HUES48 (cell line): Measurements from ENCODE around the gene TBC1D3B.
"Not testable (repeated sequence)": the region's sequence is repeated elsewhere in the genome, so short reads cannot be mapped to it uniquely, and the experiment has no call there.

ENCODE experiments used
- H3K27ac ChIP-seq: one replicate; pipeline ENCODE4 v1.7.0; 2013; ENCODE audit warnings: low read depth, low read length, inconsistent platforms
- H3K27me3 ChIP-seq: 2 replicates; pipeline ENCODE4 v1.6.1; 2013; ENCODE audit warnings: mild to moderate bottlenecking, low read length; ENCODE audit not compliant: control insufficient read depth, insufficient read depth
- H3K36me3 ChIP-seq: 2 replicates; pipeline ENCODE4 v1.6.1; 2013; ENCODE audit warnings: low read length; ENCODE audit not compliant: control insufficient read depth, insufficient read depth
- H3K4me1 ChIP-seq: 2 replicates; pipeline ENCODE4 v1.6.1; 2013; ENCODE audit warnings: mild to moderate bottlenecking, low read length; ENCODE audit not compliant: control insufficient read depth, insufficient read depth
- H3K4me3 ChIP-seq: 2 replicates; pipeline ENCODE4 v1.5.1; 2013; ENCODE audit warnings: mild to moderate bottlenecking, low read depth, low read length
- H3K9ac ChIP-seq: 2 replicates; pipeline ENCODE4 v1.6.1; 2013; ENCODE audit warnings: mild to moderate bottlenecking, low read depth, low read length, moderate library complexity
- H3K9me3 ChIP-seq: 2 replicates; pipeline ENCODE4 v1.6.1; 2013; ENCODE audit warnings: low read length; ENCODE audit not compliant: control insufficient read depth, insufficient read depth

The TBC1D3B gene

DNA sequence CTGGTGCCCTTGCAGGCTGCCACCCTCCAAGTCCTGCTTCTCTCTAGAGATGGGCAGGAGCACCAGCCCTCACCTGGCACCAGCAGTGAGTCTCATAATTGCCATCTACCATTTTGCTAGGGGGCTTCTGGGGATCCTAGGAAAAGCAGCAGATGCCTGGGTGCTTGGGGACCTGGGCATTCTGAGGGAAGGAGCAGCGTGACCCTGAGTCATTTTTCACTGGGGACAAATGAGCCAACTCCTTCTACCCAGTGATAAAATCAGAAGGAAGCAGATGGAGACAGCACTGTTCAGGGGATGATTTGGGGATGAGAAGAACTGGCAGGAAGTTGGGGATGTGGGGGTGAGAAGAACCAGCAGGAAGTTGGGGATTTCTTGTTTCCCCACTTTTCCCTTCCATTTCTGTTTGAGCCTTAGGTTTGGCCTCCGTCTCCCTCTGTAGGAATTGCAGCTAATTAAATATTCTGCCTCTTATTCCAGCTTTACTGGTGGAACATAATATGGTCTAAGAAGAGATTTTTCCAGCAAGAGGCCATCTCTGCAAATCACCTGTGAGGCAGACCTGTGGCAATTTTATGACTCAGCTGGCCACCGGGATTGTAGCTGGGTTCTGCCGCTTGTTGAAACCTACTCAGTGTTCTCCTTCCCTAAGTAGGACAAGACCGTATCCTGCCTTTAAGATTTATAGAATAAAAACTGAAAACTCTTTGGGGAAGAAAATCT is 11.7 kb upstream of the TBC1D3B start:
- not testable (repeated sequence) for H3K9me3 ChIP-seq, H3K27me3 ChIP-seq, H3K4me1 ChIP-seq, H3K9ac ChIP-seq, H3K4me3 ChIP-seq, H3K36me3 ChIP-seq, H3K27ac ChIP-seq

DNA sequence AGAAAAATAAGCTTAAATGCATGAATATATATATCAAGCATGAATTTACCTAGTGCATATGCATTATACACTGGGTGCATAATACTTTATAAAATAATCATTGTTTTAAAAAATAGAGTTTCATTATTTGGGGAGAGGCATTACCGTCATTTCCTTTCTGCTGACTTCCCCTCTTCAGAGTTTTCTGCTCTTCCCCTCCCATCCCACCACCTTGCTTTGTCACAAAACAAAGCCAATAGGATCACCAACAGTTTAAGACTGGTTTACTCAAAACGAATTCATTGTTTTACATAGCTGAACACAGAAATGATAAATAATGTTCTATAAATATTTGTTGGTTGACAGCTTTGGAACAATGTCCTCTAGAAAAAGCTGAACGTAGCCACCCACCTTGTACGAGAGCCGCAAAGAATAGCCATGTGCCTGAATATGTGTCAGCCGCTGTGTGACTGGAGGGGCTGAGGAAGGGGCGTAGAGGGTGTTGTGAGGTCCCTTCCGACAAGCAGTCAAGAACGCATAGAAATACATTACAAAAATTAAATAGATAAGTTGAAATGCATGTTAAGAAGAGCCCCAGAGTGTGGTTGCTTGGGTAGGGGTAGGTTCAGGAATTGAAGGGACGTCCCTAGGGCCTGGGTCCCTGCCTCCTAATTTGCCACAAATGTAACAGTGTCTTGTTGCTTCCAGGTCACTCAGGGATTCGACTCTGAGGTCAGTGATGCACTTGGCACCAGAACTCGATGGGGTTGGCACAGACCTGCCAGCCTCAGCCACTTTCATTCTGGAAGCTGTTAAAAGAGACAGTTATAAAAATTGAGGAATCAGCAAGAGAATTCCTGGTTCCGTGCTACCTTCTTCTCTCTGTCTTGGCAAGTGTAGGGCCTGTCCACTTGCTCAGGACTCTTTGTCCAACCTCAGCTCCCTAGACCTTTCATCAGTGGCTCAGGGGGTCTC is 10.7 kb upstream of the TBC1D3B start:
- H3K27ac ChIP-seq, H3K4me1 ChIP-seq, H3K9ac ChIP-seq, H3K36me3 ChIP-seq, H3K9me3 ChIP-seq, H3K4me3 ChIP-seq: not testable (repeated sequence)
- peaks cover 20% of the 10 kb centered on the region for H3K27me3 ChIP-seq

DNA sequence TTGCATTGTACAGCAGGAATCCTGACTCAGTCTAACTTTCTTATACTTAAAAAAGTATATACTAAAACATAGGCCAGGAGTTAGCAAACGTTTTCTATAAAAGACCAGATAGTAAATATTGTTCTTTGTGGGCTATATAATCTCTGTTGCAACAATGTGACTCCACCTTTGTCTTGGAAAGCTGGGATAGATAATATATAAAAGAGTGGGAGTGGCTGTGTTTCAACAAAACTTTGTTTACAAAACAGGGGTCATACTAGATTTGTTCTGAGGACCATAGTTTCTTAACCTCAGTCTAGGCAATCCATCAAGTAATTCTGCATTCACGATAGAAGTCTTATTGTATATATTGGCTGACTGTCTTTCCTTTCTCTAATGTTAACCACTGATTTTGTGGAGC is 9.0 kb upstream of the TBC1D3B start:
- Histone ChIP-seq H3K4me3 (no peak overlapping the region), H3K27me3 (peaks cover 30% of the 10 kb centered on the region), H3K36me3 (no peaks in the 10 kb centered on the region), H3K27ac (no peak overlapping the region), H3K4me1 (no peaks in the 10 kb centered on the region), H3K9me3 (no peaks in the 10 kb centered on the region), H3K9ac (no peak overlapping the region)

DNA sequence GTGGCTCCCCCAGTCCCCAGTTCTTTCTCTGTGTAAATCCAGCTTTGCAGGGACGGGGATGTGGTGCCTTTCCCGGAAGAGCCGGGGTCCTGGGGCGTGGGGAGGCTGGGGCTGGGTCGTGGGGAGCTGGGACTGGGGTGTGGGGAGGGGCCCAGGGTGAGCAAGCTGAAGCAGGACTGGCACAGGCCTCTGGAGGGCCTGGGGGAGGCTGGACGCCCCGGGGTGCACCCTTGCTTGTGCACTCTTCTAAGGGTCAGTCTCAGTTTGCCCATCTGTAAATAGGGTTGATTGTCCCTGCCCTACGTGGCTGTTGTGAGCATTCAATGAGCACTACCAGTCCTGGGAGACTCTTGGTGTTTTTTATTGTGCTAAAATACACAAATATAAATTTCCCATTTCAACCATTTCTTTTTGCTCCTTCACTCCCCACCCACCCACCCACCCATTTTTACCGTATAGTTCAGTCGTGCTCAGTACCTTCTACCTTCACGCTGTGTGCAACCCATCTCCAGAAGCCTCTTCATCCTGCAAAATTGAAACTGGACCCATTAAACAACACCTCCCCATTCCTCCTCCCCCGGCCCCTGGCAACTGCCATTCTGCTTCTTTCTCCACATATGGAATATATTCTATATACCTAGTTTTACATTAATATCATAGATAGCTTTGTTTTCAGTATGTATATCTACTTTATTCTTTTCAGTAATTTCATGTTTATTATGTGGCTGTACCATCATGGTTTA is 7.8 kb upstream of the TBC1D3B start:
- Histone ChIP-seq H3K36me3 (no peaks in the 10 kb centered on the region), H3K9ac (no peak overlapping the region), H3K9me3 (no peaks in the 10 kb centered on the region), H3K27me3 (peaks cover 30% of the 10 kb centered on the region), H3K4me1 (no peaks in the 10 kb centered on the region), H3K4me3 (peak overlapping the region; percentile 60; the same call in 1 of the 2 replicates), H3K27ac (no peak overlapping the region)

DNA sequence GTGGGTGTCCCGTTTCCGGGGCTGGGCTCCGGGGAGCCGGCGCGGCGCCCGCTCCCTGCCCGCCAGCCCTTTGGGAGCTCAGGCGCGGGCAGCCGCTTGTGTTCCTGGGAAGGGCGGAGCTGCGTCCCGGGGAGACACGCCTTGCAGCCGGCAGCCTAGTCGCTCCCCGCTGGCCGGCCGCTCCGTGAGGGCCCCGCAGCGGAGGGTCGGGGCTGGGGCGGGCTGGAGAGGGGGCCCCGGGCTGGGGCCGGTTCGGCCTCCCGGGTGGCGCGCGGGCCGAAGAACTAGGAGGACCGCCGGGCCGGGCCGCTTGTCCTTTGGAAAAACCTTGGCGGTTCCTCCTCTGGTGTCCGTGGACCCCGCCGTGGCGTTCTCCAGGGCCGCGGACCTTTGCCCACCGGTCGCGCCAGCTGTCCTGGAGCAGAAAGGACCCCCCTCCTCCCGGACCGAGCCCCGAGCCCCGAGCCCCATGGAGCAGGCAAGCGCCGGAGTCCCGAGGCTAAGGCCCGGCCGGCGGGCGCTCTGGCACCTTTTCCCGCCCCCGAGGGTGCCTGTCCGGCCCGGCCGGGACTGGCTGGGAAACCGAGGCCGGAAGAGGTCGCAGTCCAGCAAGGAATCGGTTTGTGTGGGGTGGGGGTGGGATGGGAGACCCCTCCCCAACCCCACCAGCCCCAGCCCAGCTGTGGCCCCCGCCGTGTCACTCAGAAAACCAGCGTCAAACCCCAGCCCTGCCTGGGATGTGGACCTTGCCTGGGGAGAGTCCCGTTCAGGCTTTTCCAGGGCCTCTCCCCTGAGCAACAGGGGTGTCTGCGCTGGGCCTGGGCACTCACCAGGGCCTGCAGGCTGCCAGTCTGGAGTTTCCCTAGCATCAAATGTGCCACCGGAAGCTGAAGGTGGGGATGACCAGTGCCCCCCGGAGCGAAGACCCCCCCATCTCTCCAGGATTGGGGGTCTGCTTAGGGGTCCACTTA is 6.8 kb upstream of the TBC1D3B start:
- peaks cover 30% of the 10 kb centered on the region for H3K27me3 ChIP-seq
- no peak overlapping the region for H3K9ac ChIP-seq
- no peaks in the 10 kb centered on the region for H3K9me3 ChIP-seq
- no peaks in the 10 kb centered on the region for H3K4me1 ChIP-seq
- H3K36me3 ChIP-seq, result no peaks in the 10 kb centered on the region
- no peak overlapping the region for H3K27ac ChIP-seq
- H3K4me3 ChIP-seq, result peak overlapping the region; percentile 60

DNA sequence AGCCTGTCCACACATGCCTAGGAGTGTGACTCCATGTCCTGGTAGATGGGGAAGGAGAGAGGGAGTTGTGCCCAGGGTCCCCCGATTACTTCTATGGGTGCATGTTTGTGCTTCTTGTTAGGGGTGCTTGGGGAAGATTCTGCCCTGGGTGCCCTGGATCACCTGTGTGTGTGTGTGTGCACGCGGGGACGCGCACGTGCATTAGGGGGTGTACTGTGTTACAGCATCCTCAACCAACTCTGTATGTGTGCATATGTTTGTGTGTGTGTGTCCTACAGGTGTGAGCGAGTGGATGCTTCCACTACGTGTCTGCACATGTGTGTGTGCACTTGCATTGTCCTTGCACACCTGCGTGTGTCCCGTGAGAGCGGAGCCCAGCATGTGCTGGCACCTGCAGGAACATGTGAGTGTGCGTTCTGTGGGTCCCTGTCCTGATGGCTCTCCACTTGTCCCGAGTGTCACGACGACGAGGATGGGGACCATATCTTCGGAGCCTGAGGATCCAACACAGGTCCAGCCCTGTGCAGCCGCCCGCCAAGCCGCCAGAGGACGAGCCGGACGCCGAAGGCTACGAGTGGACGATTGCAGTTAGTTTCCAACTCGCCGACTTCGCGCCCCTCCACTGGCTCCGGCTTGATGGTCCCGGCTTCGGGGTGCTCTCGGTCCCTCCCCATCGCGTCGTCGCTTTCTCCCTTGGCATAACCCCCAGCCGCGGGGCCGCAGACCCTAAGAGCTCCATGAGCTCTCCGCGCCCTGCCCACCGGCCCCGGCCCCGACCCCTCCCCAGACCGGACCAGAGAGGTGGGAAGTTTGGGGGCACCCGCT is 6.0 kb upstream of the TBC1D3B start:
- Histone ChIP-seq H3K9me3 (no peaks in the 10 kb centered on the region), H3K4me1 (no peaks in the 10 kb centered on the region), H3K9ac (no peak overlapping the region), H3K27me3 (peaks cover 30% of the 10 kb centered on the region), H3K4me3 (peak overlapping the region; percentile 60), H3K27ac (no peak overlapping the region), H3K36me3 (no peaks in the 10 kb centered on the region)

DNA sequence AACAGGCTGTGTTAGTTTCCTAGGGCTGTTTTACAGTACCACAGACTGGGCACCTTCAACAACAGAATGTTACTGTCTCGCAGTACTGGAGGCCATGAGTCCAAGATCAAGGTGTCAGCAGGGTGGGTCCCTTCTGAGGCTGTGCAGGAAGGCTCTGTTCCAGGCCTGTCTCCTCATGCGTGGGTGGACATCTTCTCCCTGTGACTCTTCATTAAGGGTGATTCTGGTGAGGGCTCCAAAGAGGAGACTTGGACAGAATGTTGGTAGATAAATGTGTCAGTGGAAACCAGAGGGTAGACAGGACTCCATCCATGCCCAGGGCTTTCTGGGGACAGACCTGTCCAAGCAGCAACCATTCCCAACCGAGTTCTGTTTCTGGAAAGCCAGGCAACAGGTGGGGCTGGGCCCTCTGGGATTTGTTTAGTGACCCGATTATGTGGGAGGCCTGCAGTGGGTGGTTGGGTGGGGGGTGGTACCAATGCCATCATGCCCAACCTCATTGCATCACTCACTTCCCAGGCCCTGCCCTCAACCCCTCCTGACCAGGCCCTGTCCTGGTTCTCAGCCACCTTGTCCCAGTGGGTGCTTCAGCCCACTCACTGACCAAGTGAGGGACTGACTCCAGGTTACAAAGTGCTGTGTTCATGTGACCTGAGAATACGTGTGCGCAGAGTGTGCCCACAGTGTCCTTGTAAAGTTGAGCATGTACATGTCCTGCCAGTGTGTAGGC is 5.2 kb upstream of the TBC1D3B start:
- H3K9me3 ChIP-seq, H3K9ac ChIP-seq, H3K27ac ChIP-seq, H3K36me3 ChIP-seq, H3K4me1 ChIP-seq, H3K4me3 ChIP-seq: not testable (repeated sequence)
- H3K27me3 ChIP-seq, result peaks cover 30% of the 10 kb centered on the region

DNA sequence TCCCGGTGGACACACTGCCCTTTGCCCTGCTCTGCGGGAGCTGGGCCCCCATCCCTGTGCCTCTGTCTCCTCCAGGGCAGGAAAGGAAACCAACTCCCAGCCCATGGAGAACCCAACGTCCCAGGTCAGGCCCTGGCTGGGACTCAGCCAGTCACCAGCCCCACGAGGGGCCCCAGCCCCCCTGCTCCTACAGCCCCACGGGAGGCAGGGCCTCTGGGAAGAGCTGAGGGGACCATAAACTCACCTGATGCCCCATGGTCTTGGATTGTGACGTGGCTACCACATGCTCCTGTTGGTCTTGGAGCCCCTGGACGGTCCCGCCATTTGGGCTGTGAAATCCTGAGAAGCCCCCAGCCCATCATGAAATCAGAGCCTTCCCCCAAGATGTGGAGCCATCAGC is 7.6 kb downstream of the TBC1D3B start:
- not testable (repeated sequence) for H3K9me3 ChIP-seq, H3K36me3 ChIP-seq, H3K27me3 ChIP-seq, H3K9ac ChIP-seq, H3K4me3 ChIP-seq, H3K27ac ChIP-seq, H3K4me1 ChIP-seq

DNA sequence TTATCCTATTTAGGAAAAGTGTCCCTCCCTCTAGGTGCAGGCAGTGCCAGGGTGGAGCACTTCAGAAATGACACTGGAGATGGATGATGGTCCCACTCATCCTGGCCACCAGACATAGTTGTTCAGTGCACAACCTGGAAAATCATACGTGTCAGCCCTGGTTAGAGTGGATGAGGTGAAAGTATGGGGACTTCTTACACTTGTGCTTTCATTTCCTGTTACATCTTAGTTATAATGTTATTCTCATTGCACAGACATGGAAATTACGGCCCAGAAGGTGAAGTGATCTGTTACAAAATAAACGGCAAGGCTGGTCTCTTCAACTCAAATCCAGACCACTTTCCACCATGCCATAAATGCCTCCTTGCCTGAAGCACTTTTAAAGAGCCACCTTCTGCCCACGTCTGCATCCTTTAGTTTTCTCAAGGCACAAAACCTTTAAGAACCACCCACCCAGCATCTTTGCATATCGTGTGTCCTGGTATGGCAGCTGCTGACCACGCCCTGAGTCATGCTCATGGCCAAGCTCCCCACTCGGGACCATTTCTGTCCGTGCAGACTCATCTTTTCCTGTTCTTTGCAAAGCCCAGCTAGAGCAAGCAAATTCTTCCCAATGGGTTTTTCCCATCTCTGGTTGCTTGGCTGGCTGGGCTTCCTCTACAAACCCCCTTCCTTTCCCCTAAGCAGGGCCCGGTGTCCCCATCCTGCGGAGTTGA is 22.4 kb downstream of the TBC1D3B start:
- Histone ChIP-seq H3K9ac (no peak overlapping the region), H3K27ac (no peak overlapping the region)

More for the DNA sequence above, 22.4 kb downstream of the TBC1D3B start:
- H3K9me3 ChIP-seq, result no peaks in the 10 kb centered on the region
- H3K4me1 ChIP-seq, result peaks cover 4% of the 10 kb centered on the region; the same call in 1 of the 2 replicates
- H3K27me3 ChIP-seq, result no peaks in the 10 kb centered on the region
- H3K36me3 ChIP-seq, result no peaks in the 10 kb centered on the region
- no peak overlapping the region for H3K4me3 ChIP-seq
